ENCODE measurements around the gene AKAP6. TPM values are rescaled to one million over a fixed set of nuclear protein-coding genes. Genes with fewer than 3 reads are reported as not detected.

Gene AKAP6
- total RNA-seq, 1 donor from 2014 or later = 1.3 TPM

DNA sequence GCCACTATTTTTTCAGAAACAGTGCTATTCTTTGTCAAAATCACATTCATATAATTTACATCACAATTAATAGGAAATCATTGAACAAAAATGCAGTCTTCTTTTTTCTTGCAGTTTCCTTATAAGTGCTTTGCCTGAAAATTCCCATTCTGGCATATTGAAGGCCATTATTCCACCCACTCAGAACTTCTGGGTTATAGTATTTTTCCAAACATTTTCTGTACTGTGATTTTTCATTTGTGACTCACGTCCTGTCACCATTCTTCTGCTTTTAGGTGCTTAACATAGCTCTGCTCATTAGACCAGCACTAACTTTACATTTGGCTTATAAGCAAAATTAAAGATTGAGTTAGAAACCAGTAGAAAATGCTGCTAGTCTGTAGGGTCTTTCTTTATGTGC, 368.6 kb downstream of the AKAP6 start:
- Histone ChIP-seq H3K4me3 (ENCODE audit: low read depth, low read length) (no peak overlapping the region), H3K27me3 (ENCODE audit: control insufficient read depth, insufficient read depth, low read length) (no peaks in the 10 kb centered on the region), H3K36me3 (ENCODE audit: control insufficient read depth, insufficient read depth, low read length) (no peaks in the 10 kb centered on the region)
- DNase-seq (ENCODE audit: low read depth) = peak; percentile 59
- TF ChIP-seq, protein P1, sequence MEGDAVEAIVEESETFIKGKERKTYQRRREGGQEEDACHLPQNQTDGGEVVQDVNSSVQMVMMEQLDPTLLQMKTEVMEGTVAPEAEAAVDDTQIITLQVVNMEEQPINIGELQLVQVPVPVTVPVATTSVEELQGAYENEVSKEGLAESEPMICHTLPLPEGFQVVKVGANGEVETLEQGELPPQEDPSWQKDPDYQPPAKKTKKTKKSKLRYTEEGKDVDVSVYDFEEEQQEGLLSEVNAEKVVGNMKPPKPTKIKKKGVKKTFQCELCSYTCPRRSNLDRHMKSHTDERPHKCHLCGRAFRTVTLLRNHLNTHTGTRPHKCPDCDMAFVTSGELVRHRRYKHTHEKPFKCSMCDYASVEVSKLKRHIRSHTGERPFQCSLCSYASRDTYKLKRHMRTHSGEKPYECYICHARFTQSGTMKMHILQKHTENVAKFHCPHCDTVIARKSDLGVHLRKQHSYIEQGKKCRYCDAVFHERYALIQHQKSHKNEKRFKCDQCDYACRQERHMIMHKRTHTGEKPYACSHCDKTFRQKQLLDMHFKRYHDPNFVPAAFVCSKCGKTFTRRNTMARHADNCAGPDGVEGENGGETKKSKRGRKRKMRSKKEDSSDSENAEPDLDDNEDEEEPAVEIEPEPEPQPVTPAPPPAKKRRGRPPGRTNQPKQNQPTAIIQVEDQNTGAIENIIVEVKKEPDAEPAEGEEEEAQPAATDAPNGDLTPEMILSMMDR (IDR thresholded peaks at IDR 0.05; ENCODE audit: insufficient read depth, low read length, poor library complexity, severe bottlenecking) = no peak

DNA sequence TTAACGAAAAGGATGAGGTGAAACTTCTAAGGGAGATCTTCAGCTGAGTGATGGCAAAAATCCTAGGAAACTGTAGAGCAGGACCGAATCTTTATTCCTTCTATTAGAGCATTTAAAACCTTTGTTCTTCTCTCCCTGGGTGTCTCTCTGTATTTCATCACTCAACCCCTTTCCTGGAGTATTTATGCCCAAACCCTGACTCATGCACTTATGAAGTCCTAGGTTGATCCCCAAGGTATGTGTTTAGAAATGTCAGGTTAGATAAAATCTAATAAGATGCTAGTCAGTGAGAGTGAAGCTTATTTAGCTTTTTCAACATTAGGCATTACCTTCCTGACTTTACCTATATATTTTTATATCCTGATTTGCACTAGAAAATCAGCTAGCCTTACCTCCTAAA, 369.7 kb downstream of the AKAP6 start:
- TF ChIP-seq, protein P1 (IDR thresholded peaks at IDR 0.05; ENCODE audit: insufficient read depth, low read length, poor library complexity, severe bottlenecking) = no peak
- H3K27me3 ChIP-seq (ENCODE audit: control insufficient read depth, insufficient read depth, low read length) = no peaks in the 10 kb centered on the region
- DNase-seq (ENCODE audit: low read depth) = peak; percentile 43

DNA sequence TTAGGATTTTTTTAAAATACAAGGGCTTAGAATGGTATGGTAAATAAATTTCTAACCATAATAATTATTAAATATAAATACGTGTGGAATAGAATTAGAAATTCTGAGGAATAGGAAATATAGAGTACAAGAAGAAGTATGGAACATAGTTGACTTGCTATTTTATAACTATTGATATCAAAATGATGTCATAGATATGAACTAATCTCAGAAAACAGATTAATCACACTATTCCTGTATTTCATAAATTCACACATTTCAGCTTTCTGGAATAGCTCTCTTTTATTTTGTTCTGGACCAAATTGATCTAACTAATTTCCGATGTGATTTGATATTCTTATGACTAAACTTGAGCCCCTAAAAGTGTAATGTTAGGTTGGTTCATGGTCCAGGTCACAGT, 372.4 kb downstream of the AKAP6 start:
- no peak for DNase-seq (ENCODE audit: low read depth)
- H3K27me3 ChIP-seq (ENCODE audit: control insufficient read depth, insufficient read depth, low read length) = no peaks in the 10 kb centered on the region
- H3K36me3 ChIP-seq (ENCODE audit: control insufficient read depth, insufficient read depth, low read length) = no peaks in the 10 kb centered on the region
- TF ChIP-seq, protein P1 (IDR thresholded peaks at IDR 0.05; ENCODE audit: insufficient read depth, low read length, poor library complexity, severe bottlenecking) = no peak
- H3K4me3 ChIP-seq (ENCODE audit: low read depth, low read length) = no peak overlapping the region

More for the DNA sequence above, 369.7 kb downstream of the AKAP6 start:
- H3K4me3 ChIP-seq (ENCODE audit: low read depth, low read length) = no peak overlapping the region
- H3K36me3 ChIP-seq (ENCODE audit: control insufficient read depth, insufficient read depth, low read length) = no peaks in the 10 kb centered on the region

DNA sequence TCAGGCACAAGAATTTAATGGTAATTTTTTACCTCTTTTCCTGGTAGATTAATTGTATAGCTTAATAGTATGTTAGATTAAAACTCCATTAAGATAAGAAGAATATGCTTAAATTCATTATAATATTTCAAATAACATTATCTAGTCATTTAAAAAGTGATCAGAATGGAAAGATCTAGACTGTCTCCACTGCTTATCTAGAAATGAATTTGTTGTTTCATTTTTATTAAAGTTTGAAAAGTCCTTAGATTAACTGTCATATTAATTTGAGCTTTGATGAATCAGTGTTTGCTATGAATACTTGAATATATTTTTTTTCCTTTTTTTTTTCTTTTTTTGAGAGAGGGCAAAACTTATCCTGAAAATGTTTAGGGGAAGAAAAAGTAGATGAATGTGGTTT, 373.0 kb downstream of the AKAP6 start:
- TF ChIP-seq, protein P1 (IDR thresholded peaks at IDR 0.05; ENCODE audit: insufficient read depth, low read length, poor library complexity, severe bottlenecking) = no peak
- Histone ChIP-seq H3K36me3 (ENCODE audit: control insufficient read depth, insufficient read depth, low read length) (no peaks in the 10 kb centered on the region), H3K4me3 (ENCODE audit: low read depth, low read length) (no peak overlapping the region), H3K27me3 (ENCODE audit: control insufficient read depth, insufficient read depth, low read length) (no peaks in the 10 kb centered on the region)
- DNase-seq (ENCODE audit: low read depth) = no peak

DNA sequence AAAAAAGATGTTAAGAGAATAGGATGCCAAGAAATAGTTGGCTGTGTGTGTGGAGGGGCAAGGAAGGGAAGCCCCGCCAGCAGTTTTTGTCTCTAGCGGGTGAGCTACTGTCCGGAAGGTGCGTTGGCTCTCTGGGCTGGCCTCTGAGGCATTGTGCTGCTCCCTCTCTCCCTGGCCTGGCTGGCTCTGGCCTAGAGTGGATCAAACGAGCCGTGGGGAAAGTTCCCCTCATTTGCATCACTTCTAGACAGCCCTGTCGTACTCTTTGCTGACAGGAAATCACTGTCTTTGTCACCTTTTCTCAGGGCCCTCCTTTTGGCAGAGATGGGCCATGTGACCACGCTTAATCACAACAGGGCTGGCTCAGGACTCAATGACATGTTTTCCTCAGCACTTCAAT, 373.5 kb downstream of the AKAP6 start:
- TF ChIP-seq, protein P1 (IDR thresholded peaks at IDR 0.05; ENCODE audit: insufficient read depth, low read length, poor library complexity, severe bottlenecking) = no peak
- H3K27me3 ChIP-seq (ENCODE audit: control insufficient read depth, insufficient read depth, low read length) = no peaks in the 10 kb centered on the region
- H3K4me3 ChIP-seq (ENCODE audit: low read depth, low read length) = no peak overlapping the region
- H3K36me3 ChIP-seq (ENCODE audit: control insufficient read depth, insufficient read depth, low read length) = no peaks in the 10 kb centered on the region
- no peak for DNase-seq (ENCODE audit: low read depth)

DNA sequence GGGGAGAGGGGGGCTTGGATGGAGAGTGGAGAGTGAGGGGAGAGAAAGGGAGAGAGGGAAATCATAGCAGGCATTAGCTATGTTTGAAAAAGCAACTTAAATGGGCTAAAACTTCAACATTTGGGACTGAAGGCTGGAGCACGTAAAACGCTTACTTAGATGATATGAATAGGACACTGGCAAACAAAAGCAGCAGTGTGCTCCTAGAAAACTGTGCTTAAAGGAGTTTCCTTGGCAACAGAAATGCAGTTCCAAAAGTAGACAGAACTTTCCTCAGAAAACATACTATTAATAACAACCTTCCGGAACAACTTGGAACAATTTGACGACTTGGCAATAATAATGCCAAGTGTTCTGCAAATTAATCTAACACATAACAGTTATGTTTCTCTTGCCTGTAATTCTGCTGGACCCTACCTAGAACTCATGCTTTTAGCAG, 374.1 kb downstream of the AKAP6 start:
- TF ChIP-seq, protein P1 (IDR thresholded peaks at IDR 0.05; ENCODE audit: insufficient read depth, low read length, poor library complexity, severe bottlenecking) = no peak
- DNase-seq (ENCODE audit: low read depth) = no peak

More for the DNA sequence above, 374.1 kb downstream of the AKAP6 start:
- H3K27me3 ChIP-seq (ENCODE audit: control insufficient read depth, insufficient read depth, low read length) = no peaks in the 10 kb centered on the region
- H3K36me3 ChIP-seq (ENCODE audit: control insufficient read depth, insufficient read depth, low read length) = no peaks in the 10 kb centered on the region
- no peak overlapping the region for H3K4me3 ChIP-seq (ENCODE audit: low read depth, low read length)

Data from kidney epithelial cell (primary cell).